WTC11 (cell line): ENCODE measurements around the gene TMEM252. TPM values are rescaled to one million over a fixed set of nuclear protein-coding genes. Genes with fewer than 3 reads are reported as not detected.

Experiments used
- ATAC-seq: fragments of 200-7000 bp; cut with Tn5 transposase; 2 replicates; pipeline ENCODE4 v1.10.0; 2021; ENCODE audit warnings: mild to moderate bottlenecking, moderate library complexity
- CTCF ChIA-PET: fragments of 300-600 bp; sonication (Branson Sonifier 250); formaldehyde crosslinking; loops from one replicate; lab custom pipeline; 2021; ENCODE audit warnings: antibody characterized with exemption; lab: Charles Lee
- POLR2A ChIA-PET: fragments of 350-600 bp; sonication (Branson Sonifier 250); formaldehyde crosslinking; loops from one replicate; lab custom pipeline; 2021; ENCODE audit warnings: antibody characterized with exemption; lab: Charles Lee
- DNase-seq: peaks from one replicate; pipeline ENCODE4 v3.0.0; 2021; ENCODE audit warnings: low spot score
- H3K27ac Mint-ChIP-seq: 2 replicates; pipeline ENCODE4 v1.8.0; 2021; ENCODE audit warnings: mixed read lengths
- H3K27me3 Mint-ChIP-seq: 2 replicates; pipeline ENCODE4 v1.8.0; 2021; ENCODE audit warnings: low read depth, mild to moderate bottlenecking, moderate library complexity, mixed read lengths
- H3K36me3 Mint-ChIP-seq: 2 replicates; pipeline ENCODE4 v1.8.0; 2021; ENCODE audit warnings: mixed read lengths
- H3K4me1 Mint-ChIP-seq: 2 replicates; pipeline ENCODE4 v1.8.0; 2022; ENCODE audit warnings: mixed read lengths
- H3K4me3 Mint-ChIP-seq: 2 replicates; pipeline ENCODE4 v1.8.0; 2021; ENCODE audit warnings: mild to moderate bottlenecking, moderate library complexity, mixed read lengths
- H3K9me3 Mint-ChIP-seq: 2 replicates; pipeline ENCODE4 v1.8.0; 2021; ENCODE audit warnings: mixed read lengths
- ATF2 ChIP-seq: sonication (generic); formaldehyde crosslinking; IDR thresholded peaks from 2 replicates; pipeline ENCODE4 v1.8.1; 2022; ENCODE audit warnings: low read depth, missing genetic modification reagents, borderline replicate concordance
- ATF6 ChIP-seq: sonication (generic); formaldehyde crosslinking; IDR thresholded peaks from 2 replicates; pipeline ENCODE4 v1.8.1; 2023; ENCODE audit warnings: mild to moderate bottlenecking, missing genetic modification reagents
- ELF4 ChIP-seq: sonication (generic); formaldehyde crosslinking; IDR thresholded peaks from 2 replicates; pipeline ENCODE4 v1.8.1; 2022; ENCODE audit warnings: low read depth, mild to moderate bottlenecking, moderate library complexity, missing genetic modification reagents
- EMX1 ChIP-seq: fragments of 250-450 bp; sonication (Bioruptor Pico); IDR thresholded peaks from 2 replicates; pipeline ENCODE4 v1.8.0; 2021; ENCODE audit warnings: mild to moderate bottlenecking
- FOXJ3 ChIP-seq: sonication (generic); formaldehyde crosslinking; IDR thresholded peaks from 2 replicates; pipeline ENCODE4 v1.9.0; 2021; ENCODE audit warnings: missing genetic modification reagents, mild to moderate bottlenecking, borderline replicate concordance
- FOXK1 ChIP-seq: sonication (generic); formaldehyde crosslinking; IDR thresholded peaks from 2 replicates; pipeline ENCODE4 v1.8.0; 2022; ENCODE audit warnings: mild to moderate bottlenecking, moderate library complexity, missing genetic modification reagents
- GTF2I ChIP-seq: fragments of 250-450 bp; sonication (Bioruptor Pico); conservative IDR thresholded peaks from 2 replicates; pipeline ENCODE4 v1.4.0; 2021; ENCODE audit warnings: mild to moderate bottlenecking
- NFATC4 ChIP-seq: fragments of 250-450 bp; sonication (Bioruptor Pico); IDR thresholded peaks from 2 replicates; pipeline ENCODE4 v1.9.0; 2021; ENCODE audit warnings: mild to moderate bottlenecking
- NR3C1 ChIP-seq: sonication (generic); formaldehyde crosslinking; conservative IDR thresholded peaks from 2 replicates; pipeline ENCODE4 v1.8.1; 2023; ENCODE audit warnings: low read depth, mild to moderate bottlenecking, missing genetic modification reagents
- OVOL2 ChIP-seq: fragments of 250-450 bp; sonication (Bioruptor Pico); IDR thresholded peaks from 2 replicates; pipeline ENCODE4 v1.9.0; 2021; ENCODE audit warnings: mild to moderate bottlenecking, borderline replicate concordance
- PRRX2 ChIP-seq: fragments of 250-450 bp; sonication (Bioruptor Pico); IDR thresholded peaks from 2 replicates; pipeline ENCODE4 v1.8.0; 2021; ENCODE audit warnings: mild to moderate bottlenecking
- RORB ChIP-seq: fragments of 250-450 bp; sonication (Bioruptor Pico); IDR thresholded peaks from 2 replicates; pipeline ENCODE4 v1.9.0; 2021; ENCODE audit warnings: mild to moderate bottlenecking
- SOX15 ChIP-seq: fragments of 250-450 bp; sonication (Bioruptor Pico); IDR thresholded peaks from 2 replicates; pipeline ENCODE4 v1.9.0; 2021; ENCODE audit warnings: mild to moderate bottlenecking
- TCF7 ChIP-seq: sonication (generic); formaldehyde crosslinking; IDR thresholded peaks from 2 replicates; pipeline ENCODE4 v1.8.0; 2022; ENCODE audit warnings: mild to moderate bottlenecking, low read depth, missing genetic modification reagents, moderate library complexity
- USF2 ChIP-seq: sonication (generic); formaldehyde crosslinking; IDR thresholded peaks from 2 replicates; pipeline ENCODE4 v1.8.1; 2023; ENCODE audit warnings: mild to moderate bottlenecking, missing genetic modification reagents, moderate library complexity
- ZBTB43 ChIP-seq: sonication (generic); formaldehyde crosslinking; IDR thresholded peaks from 2 replicates; pipeline ENCODE4 v1.8.1; 2023; ENCODE audit warnings: mild to moderate bottlenecking, missing genetic modification reagents
- ZMAT4 ChIP-seq: fragments of 250-450 bp; sonication (Bioruptor Pico); IDR thresholded peaks from 2 replicates; pipeline ENCODE4 v1.9.0; 2021; ENCODE audit warnings: mild to moderate bottlenecking
- ZNF138 ChIP-seq: sonication (generic); formaldehyde crosslinking; conservative IDR thresholded peaks from 2 replicates; pipeline ENCODE4 v1.8.1; 2022; ENCODE audit warnings: mild to moderate bottlenecking, moderate library complexity, missing genetic modification reagents
- ZNF281 ChIP-seq: sonication (generic); formaldehyde crosslinking; IDR thresholded peaks from 2 replicates; pipeline ENCODE4 v1.8.0; 2023; ENCODE audit warnings: mild to moderate bottlenecking, missing genetic modification reagents
- ZNF396 ChIP-seq: fragments of 250-450 bp; sonication (Bioruptor Pico); IDR thresholded peaks from 2 replicates; pipeline ENCODE4 v1.8.0; 2021; ENCODE audit warnings: mild to moderate bottlenecking, moderate library complexity, borderline replicate concordance
- total RNA-seq: library from RNA; stranded (reverse); gene quantifications from 3 replicates; pipeline ENCODE4 v1.2.3, GENCODE V29; 2021

TMEM252 gene
- total RNA-seq, 1 experiment from 2014 or later, result not detected

- no peaks in the 10 kb centered on the region for H3K36me3 Mint-ChIP-seq
- no peaks in the 10 kb centered on the region for H3K9me3 Mint-ChIP-seq
- peaks cover 4% of the 10 kb centered on the region; the same call in 1 of the 2 replicates for H3K4me1 Mint-ChIP-seq
- ATAC-seq (no peak), DNase-seq (no peak)
- TF ChIP-seq ATF2, result no peak
- no peak for TF ChIP-seq ATF6 (CRISPR knock-in tag)
- no peak for TF ChIP-seq EMX1 (CRISPR knock-in tag)
- no peak for TF ChIP-seq PRRX2 (CRISPR knock-in tag)
- no peak for TF ChIP-seq NR3C1
- no peak for TF ChIP-seq GTF2I (CRISPR knock-in tag)
- no peak for TF ChIP-seq OVOL2 (CRISPR knock-in tag)
- TF ChIP-seq ZNF396 (CRISPR knock-in tag), result no peak
- no peak for TF ChIP-seq RORB (CRISPR knock-in tag)
- TF ChIP-seq NFATC4 (CRISPR knock-in tag), result no peak
- no peak for TF ChIP-seq ZNF138 (CRISPR knock-in tag)
- no peak for TF ChIP-seq FOXJ3 (CRISPR knock-in tag)
- TF ChIP-seq SOX15 (CRISPR knock-in tag), result no peak
- no peak for TF ChIP-seq FOXK1 (CRISPR knock-in tag)
- TF ChIP-seq USF2 (CRISPR knock-in tag), result no peak
- TF ChIP-seq ZNF281 (CRISPR knock-in tag), result no peak
- TF ChIP-seq ELF4 (CRISPR knock-in tag), result no peak
- TF ChIP-seq ZMAT4, result no peak
- no peak for TF ChIP-seq ZBTB43 (CRISPR knock-in tag)
- no peak for TF ChIP-seq TCF7 (CRISPR knock-in tag)
- TF ChIP-seq, all 79 proteins: peak for 0
- ChIA-PET CTCF (no interaction called here), POLR2A (no interaction called here)
- Mint-ChIP-seq H3K27ac (no peak overlapping the region), H3K27me3 (peaks cover 95% of the 10 kb centered on the region), H3K4me3 (no peak overlapping the region)
Measured at GRCh38 chr9:68496356-68496755, 44.3 kb downstream of the TMEM252 start.
